HEK293 (cell line): ENCODE measurements around the gene APOL1.

Experiments
- BCL11A ChIP-seq: fragments of 450-650 bp; formaldehyde crosslinking; IDR thresholded peaks from 2 replicates; pipeline ENCODE4 v1.5.1; 2016; ENCODE audit warnings: low read depth, missing biosample characterization, missing genetic modification characterization
- GFI1B ChIP-seq: fragments of 450-650 bp; formaldehyde crosslinking; IDR thresholded peaks from 2 replicates; pipeline ENCODE4 v1.5.1; 2016; ENCODE audit warnings: missing biosample characterization, missing genetic modification characterization
- GLI2 ChIP-seq: fragments of 450-650 bp; formaldehyde crosslinking; IDR thresholded peaks from 2 replicates; pipeline ENCODE4; 2017; ENCODE audit warnings: missing biosample characterization, missing genetic modification characterization, low read depth, borderline replicate concordance
- KLF9 ChIP-seq: fragments of 450-650 bp; formaldehyde crosslinking; IDR thresholded peaks from 2 replicates; pipeline ENCODE4 v1.5.1; 2016; ENCODE audit warnings: missing biosample characterization, missing genetic modification characterization, low read depth
- MEIS1 ChIP-seq: sonication (generic); formaldehyde crosslinking; IDR thresholded peaks from 2 replicates; pipeline ENCODE4 v1.8.1; 2022; ENCODE audit warnings: missing genetic modification reagents, mild to moderate bottlenecking, borderline replicate concordance
- WT1 ChIP-seq: fragments of 450-650 bp; formaldehyde crosslinking; IDR thresholded peaks from 2 replicates; pipeline ENCODE4 v1.5.1; 2016; ENCODE audit warnings: missing biosample characterization, missing genetic modification characterization
- YY1 ChIP-seq: fragments of 450-650 bp; formaldehyde crosslinking; IDR thresholded peaks from 2 replicates; pipeline ENCODE4 v1.5.1; 2018; ENCODE audit warnings: missing biosample characterization, missing genetic modification characterization
- ZBTB17 ChIP-seq: fragments of 450-650 bp; formaldehyde crosslinking; IDR thresholded peaks from 2 replicates; pipeline ENCODE4 v1.5.1; 2016; ENCODE audit warnings: missing biosample characterization, missing genetic modification characterization
- ZFP3 ChIP-seq: fragments of 450-650 bp; formaldehyde crosslinking; IDR thresholded peaks from 2 replicates; pipeline ENCODE4 v1.5.1; 2016; ENCODE audit warnings: low read depth, missing biosample characterization, missing genetic modification characterization
- ZFP37 ChIP-seq: fragments of 450-650 bp; formaldehyde crosslinking; IDR thresholded peaks from 2 replicates; pipeline ENCODE4 v1.5.1; 2016; ENCODE audit warnings: missing biosample characterization, missing genetic modification characterization
- ZFP69B ChIP-seq: fragments of 450-650 bp; formaldehyde crosslinking; IDR thresholded peaks from 2 replicates; pipeline ENCODE4 v1.5.1; 2016; ENCODE audit warnings: missing biosample characterization, missing genetic modification characterization
- ZNF138 ChIP-seq: fragments of 450-650 bp; formaldehyde crosslinking; IDR thresholded peaks from 2 replicates; pipeline ENCODE4 v1.5.1; 2016; ENCODE audit warnings: missing biosample characterization, missing genetic modification characterization, borderline replicate concordance
- ZNF174 ChIP-seq: fragments of 450-650 bp; formaldehyde crosslinking; IDR thresholded peaks from 2 replicates; pipeline ENCODE4 v1.5.0; 2017; ENCODE audit warnings: missing biosample characterization, mild to moderate bottlenecking, missing genetic modification characterization
- ZNF214 ChIP-seq: fragments of 450-650 bp; formaldehyde crosslinking; IDR thresholded peaks from 2 replicates; pipeline ENCODE4 v1.5.1; 2017; ENCODE audit warnings: missing biosample characterization, mild to moderate bottlenecking, missing genetic modification characterization, borderline replicate concordance
- ZNF24 ChIP-seq: fragments of 450-650 bp; formaldehyde crosslinking; IDR thresholded peaks from 2 replicates; pipeline ENCODE4 v1.5.1; 2016; ENCODE audit warnings: missing biosample characterization, missing genetic modification characterization
- ZNF341 ChIP-seq: fragments of 450-650 bp; formaldehyde crosslinking; IDR thresholded peaks from 2 replicates; pipeline ENCODE4; 2016; ENCODE audit warnings: low read depth, missing biosample characterization, missing genetic modification characterization
- ZNF394 ChIP-seq: fragments of 450-650 bp; formaldehyde crosslinking; IDR thresholded peaks from 2 replicates; pipeline ENCODE4 v1.5.1; 2016; ENCODE audit warnings: missing biosample characterization, missing genetic modification characterization, mild to moderate bottlenecking, moderate library complexity, borderline replicate concordance
- ZNF416 ChIP-seq: fragments of 450-650 bp; formaldehyde crosslinking; IDR thresholded peaks from 2 replicates; pipeline ENCODE4 v1.5.1; 2016; ENCODE audit warnings: missing biosample characterization, missing genetic modification characterization
- ZNF423 ChIP-seq: fragments of 450-650 bp; formaldehyde crosslinking; IDR thresholded peaks from 2 replicates; pipeline ENCODE4 v1.5.1; 2016; ENCODE audit warnings: missing biosample characterization, missing genetic modification characterization
- ZNF529 ChIP-seq: fragments of 450-650 bp; formaldehyde crosslinking; IDR thresholded peaks from 2 replicates; pipeline ENCODE4 v1.5.1; 2017; ENCODE audit warnings: missing genetic modification characterization, missing biosample characterization; ENCODE audit not compliant: insufficient replicate concordance
- ZNF549 ChIP-seq: fragments of 450-650 bp; IDR thresholded peaks from 2 replicates; pipeline ENCODE4 v1.5.1; 2018; ENCODE audit warnings: missing biosample characterization, missing genetic modification characterization, mild to moderate bottlenecking, inconsistent platforms, moderate library complexity
- ZNF558 ChIP-seq: fragments of 450-650 bp; formaldehyde crosslinking; IDR thresholded peaks from 2 replicates; pipeline ENCODE4 v1.5.1; 2016; ENCODE audit warnings: missing biosample characterization, missing genetic modification characterization
- ZNF560 ChIP-seq: fragments of 450-650 bp; formaldehyde crosslinking; IDR thresholded peaks from 2 replicates; pipeline ENCODE4 v1.5.1; 2017; ENCODE audit warnings: missing biosample characterization, missing genetic modification characterization, borderline replicate concordance
- ZNF670 ChIP-seq: fragments of 450-650 bp; formaldehyde crosslinking; IDR thresholded peaks from 2 replicates; pipeline ENCODE4 v1.5.1; 2016; ENCODE audit warnings: missing biosample characterization, missing genetic modification characterization, low read depth
- ZNF791 ChIP-seq: fragments of 450-650 bp; formaldehyde crosslinking; IDR thresholded peaks from 2 replicates; pipeline ENCODE4 v1.5.1; 2016; ENCODE audit warnings: missing biosample characterization, missing genetic modification characterization
- ZNF792 ChIP-seq: fragments of 450-650 bp; formaldehyde crosslinking; IDR thresholded peaks from 2 replicates; pipeline ENCODE4 v1.5.1; 2016; ENCODE audit warnings: missing biosample characterization, missing genetic modification characterization
- TF ChIP-seq, protein P1 (sequence below): fragments of 450-650 bp; formaldehyde crosslinking; conservative IDR thresholded peaks from 2 replicates; pipeline ENCODE4 v1.5.1; 2016; ENCODE audit warnings: low read depth, missing biosample characterization, missing genetic modification characterization
- TF ChIP-seq, protein P2 (sequence below): fragments of 450-650 bp; formaldehyde crosslinking; IDR thresholded peaks from 2 replicates; pipeline ENCODE4 v1.5.1; 2016; ENCODE audit warnings: missing biosample characterization, missing genetic modification characterization
- TF ChIP-seq, protein P3 (sequence below): fragments of 450-650 bp; formaldehyde crosslinking; IDR thresholded peaks from 2 replicates; pipeline ENCODE4 v1.5.1; 2016; ENCODE audit warnings: missing biosample characterization, missing genetic modification characterization
- TF ChIP-seq, protein P4 (sequence below): fragments of 450-650 bp; formaldehyde crosslinking; IDR thresholded peaks from 2 replicates; pipeline ENCODE4 v1.5.1; 2016; ENCODE audit warnings: missing biosample characterization, missing genetic modification characterization

APOL1 gene

DNA sequence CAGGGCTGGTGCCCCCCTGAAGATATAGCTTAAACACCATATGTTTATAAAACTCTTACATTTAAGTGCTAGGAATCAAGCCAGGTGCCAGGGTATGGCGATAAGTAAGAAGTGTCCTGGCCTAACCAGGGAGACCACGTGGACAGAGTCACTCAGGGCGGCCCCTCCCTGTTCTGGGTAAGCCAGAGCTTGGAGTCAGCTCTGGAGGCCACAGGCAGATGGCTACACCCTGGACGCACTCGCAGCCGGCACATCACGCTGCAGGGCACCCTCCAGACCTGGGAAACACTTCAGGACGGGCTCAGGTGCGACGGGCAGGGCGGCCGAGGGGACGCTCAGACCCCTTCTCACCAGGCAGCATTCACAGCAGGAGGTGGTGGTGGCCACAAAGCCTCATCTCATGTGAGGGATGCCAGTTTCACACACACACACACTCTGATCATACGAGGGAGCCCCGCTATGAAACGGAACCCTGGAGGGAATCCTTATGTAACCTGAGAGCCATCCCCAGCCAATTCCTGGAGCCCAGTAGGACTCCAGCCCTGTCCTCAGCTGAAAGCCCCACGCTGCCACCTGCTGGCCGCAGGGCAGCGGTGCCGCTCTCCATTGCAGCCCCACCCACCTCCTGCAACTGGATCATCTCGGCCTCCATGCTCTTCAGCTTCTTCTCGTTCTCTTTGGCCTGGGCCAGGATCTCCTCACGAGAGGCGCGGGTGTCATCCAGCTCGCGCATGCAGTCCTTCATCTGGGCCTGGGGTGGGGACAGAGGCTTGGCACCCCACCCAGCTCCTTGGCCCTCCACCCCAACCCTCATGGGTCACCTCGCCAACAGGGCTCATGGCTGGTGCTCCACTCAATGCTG, 33.4 kb downstream of the APOL1 start (continued):
- TF ChIP-seq, protein P1, sequence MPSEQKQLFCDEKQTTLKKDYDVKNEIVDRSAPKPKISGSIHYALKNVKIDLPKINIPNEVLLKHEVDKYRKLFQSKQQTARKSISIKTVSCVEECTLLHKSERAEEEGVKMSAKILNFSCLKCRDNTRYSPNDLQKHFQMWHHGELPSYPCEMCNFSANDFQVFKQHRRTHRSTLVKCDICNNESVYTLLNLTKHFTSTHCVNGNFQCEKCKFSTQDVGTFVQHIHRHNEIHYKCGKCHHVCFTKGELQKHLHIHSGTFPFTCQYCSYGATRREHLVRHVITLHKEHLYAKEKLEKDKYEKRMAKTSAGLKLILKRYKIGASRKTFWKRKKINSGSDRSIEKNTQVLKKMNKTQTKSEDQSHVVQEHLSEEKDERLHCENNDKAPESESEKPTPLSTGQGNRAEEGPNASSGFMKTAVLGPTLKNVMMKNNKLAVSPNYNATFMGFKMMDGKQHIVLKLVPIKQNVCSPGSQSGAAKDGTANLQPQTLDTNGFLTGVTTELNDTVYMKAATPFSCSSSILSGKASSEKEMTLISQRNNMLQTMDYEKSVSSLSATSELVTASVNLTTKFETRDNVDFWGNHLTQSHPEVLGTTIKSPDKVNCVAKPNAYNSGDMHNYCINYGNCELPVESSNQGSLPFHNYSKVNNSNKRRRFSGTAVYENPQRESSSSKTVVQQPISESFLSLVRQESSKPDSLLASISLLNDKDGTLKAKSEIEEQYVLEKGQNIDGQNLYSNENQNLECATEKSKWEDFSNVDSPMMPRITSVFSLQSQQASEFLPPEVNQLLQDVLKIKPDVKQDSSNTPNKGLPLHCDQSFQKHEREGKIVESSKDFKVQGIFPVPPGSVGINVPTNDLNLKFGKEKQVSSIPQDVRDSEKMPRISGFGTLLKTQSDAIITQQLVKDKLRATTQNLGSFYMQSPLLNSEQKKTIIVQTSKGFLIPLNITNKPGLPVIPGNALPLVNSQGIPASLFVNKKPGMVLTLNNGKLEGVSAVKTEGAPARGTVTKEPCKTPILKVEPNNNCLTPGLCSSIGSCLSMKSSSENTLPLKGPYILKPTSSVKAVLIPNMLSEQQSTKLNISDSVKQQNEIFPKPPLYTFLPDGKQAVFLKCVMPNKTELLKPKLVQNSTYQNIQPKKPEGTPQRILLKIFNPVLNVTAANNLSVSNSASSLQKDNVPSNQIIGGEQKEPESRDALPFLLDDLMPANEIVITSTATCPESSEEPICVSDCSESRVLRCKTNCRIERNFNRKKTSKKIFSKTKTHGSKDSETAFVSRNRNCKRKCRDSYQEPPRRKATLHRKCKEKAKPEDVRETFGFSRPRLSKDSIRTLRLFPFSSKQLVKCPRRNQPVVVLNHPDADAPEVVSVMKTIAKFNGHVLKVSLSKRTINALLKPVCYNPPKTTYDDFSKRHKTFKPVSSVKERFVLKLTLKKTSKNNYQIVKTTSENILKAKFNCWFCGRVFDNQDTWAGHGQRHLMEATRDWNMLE: no peak
- TF ChIP-seq ZBTB17 (tag by site-specific recombination) (peak; percentile 78), WT1 (tag by site-specific recombination) (no peak; the same call in 1 of the 2 replicates), ZNF529 (no peak), ZNF558 (tag by site-specific recombination) (no peak), MEIS1 (CRISPR knock-in tag) (no peak), KLF9 (peak; percentile 92), ZNF24 (tag by site-specific recombination) (no peak), ZNF560 (no peak), ZNF214 (tag by site-specific recombination) (no peak), ZNF670 (tag by site-specific recombination) (no peak), ZNF549 (tag by site-specific recombination) (no peak), ZNF394 (tag by site-specific recombination) (0 out of 2 replicates have a peak, but pooled peaks have one; percentile 47), ZNF423 (tag by site-specific recombination) (no peak), ZFP69B (tag by site-specific recombination) (no peak), BCL11A (tag by site-specific recombination) (no peak), ZFP37 (tag by site-specific recombination) (no peak), ZNF174 (tag by site-specific recombination) (no peak), GLI2 (tag by site-specific recombination) (no peak), ZNF791 (no peak), ZFP3 (no peak), GFI1B (tag by site-specific recombination) (no peak), YY1 (tag by site-specific recombination) (no peak), ZNF341 (no peak), ZNF792 (tag by site-specific recombination) (no peak), ZNF138 (tag by site-specific recombination) (no peak), ZNF416 (tag by site-specific recombination) (no peak)
- TF ChIP-seq, protein P2, sequence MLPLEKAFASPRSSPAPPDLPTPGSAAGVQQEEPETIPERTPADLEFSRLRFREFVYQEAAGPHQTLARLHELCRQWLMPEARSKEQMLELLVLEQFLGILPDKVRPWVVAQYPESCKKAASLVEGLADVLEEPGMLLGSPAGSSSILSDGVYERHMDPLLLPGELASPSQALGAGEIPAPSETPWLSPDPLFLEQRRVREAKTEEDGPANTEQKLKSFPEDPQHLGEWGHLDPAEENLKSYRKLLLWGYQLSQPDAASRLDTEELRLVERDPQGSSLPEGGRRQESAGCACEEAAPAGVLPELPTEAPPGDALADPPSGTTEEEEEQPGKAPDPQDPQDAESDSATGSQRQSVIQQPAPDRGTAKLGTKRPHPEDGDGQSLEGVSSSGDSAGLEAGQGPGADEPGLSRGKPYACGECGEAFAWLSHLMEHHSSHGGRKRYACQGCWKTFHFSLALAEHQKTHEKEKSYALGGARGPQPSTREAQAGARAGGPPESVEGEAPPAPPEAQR (tag by site-specific recombination): no peak
- TF ChIP-seq, protein P3, sequence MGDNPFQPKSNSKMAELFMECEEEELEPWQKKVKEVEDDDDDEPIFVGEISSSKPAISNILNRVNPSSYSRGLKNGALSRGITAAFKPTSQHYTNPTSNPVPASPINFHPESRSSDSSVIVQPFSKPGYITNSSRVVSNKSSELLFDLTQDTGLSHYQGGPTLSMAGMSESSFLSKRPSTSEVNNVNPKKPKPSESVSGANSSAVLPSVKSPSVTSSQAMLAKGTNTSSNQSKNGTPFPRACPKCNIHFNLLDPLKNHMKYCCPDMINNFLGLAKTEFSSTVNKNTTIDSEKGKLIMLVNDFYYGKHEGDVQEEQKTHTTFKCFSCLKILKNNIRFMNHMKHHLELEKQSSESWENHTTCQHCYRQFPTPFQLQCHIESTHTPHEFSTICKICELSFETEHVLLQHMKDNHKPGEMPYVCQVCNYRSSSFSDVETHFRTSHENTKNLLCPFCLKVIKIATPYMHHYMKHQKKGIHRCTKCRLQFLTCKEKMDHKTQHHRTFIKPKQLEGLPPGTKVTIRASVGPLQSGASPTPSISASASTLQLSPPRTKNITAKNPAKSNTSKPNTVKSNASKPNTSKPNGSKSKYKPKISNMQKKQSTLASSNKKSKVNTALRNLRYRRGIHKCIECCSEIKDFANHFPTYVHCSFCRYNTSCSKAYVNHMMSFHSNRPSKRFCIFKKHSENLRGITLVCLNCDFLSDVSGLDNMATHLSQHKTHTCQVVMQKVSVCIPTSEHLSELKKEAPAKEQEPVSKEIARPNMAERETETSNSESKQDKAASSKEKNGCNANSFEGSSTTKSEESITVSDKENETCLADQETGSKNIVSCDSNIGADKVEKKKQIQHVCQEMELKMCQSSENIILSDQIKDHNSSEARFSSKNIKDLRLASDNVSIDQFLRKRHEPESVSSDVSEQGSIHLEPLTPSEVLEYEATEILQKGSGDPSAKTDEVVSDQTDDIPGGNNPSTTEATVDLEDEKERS (tag by site-specific recombination): no peak
- TF ChIP-seq, protein P4, sequence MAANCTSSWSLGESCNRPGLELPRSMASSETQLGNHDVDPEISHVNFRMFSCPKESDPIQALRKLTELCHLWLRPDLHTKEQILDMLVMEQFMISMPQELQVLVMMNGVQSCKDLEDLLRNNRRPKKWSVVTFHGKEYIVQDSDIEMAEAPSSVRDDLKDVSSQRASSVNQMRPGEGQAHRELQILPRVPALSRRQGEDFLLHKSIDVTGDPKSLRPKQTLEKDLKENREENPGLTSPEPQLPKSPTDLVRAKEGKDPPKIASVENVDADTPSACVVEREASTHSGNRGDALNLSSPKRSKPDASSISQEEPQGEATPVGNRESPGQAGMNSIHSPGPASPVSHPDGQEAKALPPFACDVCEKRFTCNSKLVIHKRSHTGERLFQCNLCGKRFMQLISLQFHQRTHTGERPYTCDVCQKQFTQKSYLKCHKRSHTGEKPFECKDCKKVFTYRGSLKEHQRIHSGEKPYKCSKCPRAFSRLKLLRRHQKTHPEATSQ (tag by site-specific recombination): no peak
